Type B pancreatic cell (in vitro differentiated cells): ENCODE measurements around the gene TBPL1. TPM values are rescaled to one million over a fixed set of nuclear protein-coding genes. Genes with fewer than 3 reads are reported as not detected.
"Not testable (repeated sequence)": the region's sequence is repeated elsewhere in the genome, so short reads cannot be mapped to it uniquely, and the experiment has no call there.

Source experiments
- DNase-seq: peaks from one replicate; pipeline ENCODE4 v3.0.0; 2021; ENCODE audit warnings: mixed read lengths; ENCODE audit not compliant: unreplicated experiment; ENCODE audit errors: extremely low spot score
- H3K27ac Mint-ChIP-seq: 2 replicates; pipeline ENCODE4 v1.8.0; 2021; ENCODE audit warnings: mild to moderate bottlenecking, mixed read lengths
- H3K27me3 Mint-ChIP-seq: 2 replicates; pipeline ENCODE4 v1.8.0; 2021; ENCODE audit warnings: mixed read lengths
- H3K36me3 Mint-ChIP-seq: 2 replicates; pipeline ENCODE4 v1.8.0; 2021; ENCODE audit warnings: mixed read lengths
- H3K4me1 Mint-ChIP-seq: one replicate; pipeline ENCODE4 v1.8.0; 2021; ENCODE audit warnings: mixed read lengths; ENCODE audit not compliant: unreplicated experiment
- H3K4me3 Mint-ChIP-seq: 2 replicates; pipeline ENCODE4 v1.8.0; 2021; ENCODE audit warnings: mild to moderate bottlenecking, mixed read lengths
- H3K9me3 Mint-ChIP-seq: 2 replicates; pipeline ENCODE4 v1.8.0; 2021; ENCODE audit warnings: mixed read lengths
- CTCF ChIP-seq: fragments of 200-600 bp; sonication (generic); conservative IDR thresholded peaks from 2 replicates; pipeline ENCODE4 v1.5.0; 2021; ENCODE audit warnings: antibody characterized with exemption, mild to moderate bottlenecking
- total RNA-seq: library from RNA; stranded (reverse); gene quantifications from 2 replicates; pipeline ENCODE4 v1.2.1, GENCODE V29; 2021; ENCODE audit warnings: low replicate concordance

Gene TBPL1
- total RNA-seq, 1 donor from 2014 or later, result 35.5 TPM

- Mint-ChIP-seq H3K4me3 (no peak overlapping the region), H3K4me1 (peaks cover 23% of the 10 kb centered on the region), H3K27me3 (no peaks in the 10 kb centered on the region), H3K36me3 (peaks cover 4% of the 10 kb centered on the region), H3K27ac (no peak overlapping the region), H3K9me3 (no peaks in the 10 kb centered on the region)
- DNase-seq, result no peak
- TF ChIP-seq CTCF, result no peak
Measured at GRCh38 chr6:133966654-133967329, 13.8 kb downstream of the TBPL1 start.

- DNase-seq, result no peak
- TF ChIP-seq CTCF, result no peak
- H3K9me3 Mint-ChIP-seq, result no peaks in the 10 kb centered on the region
- no peaks in the 10 kb centered on the region for H3K27me3 Mint-ChIP-seq
- H3K4me3 Mint-ChIP-seq, result no peak overlapping the region
- H3K27ac Mint-ChIP-seq, result no peak overlapping the region
- peaks cover 18% of the 10 kb centered on the region for H3K4me1 Mint-ChIP-seq
- H3K36me3 Mint-ChIP-seq, result peaks cover 4% of the 10 kb centered on the region
Measured at GRCh38 chr6:133967347-133967746, 14.3 kb downstream of the TBPL1 start.

- peaks cover 15% of the 10 kb centered on the region for H3K4me1 Mint-ChIP-seq
- H3K27me3 Mint-ChIP-seq, H3K27ac Mint-ChIP-seq, DNase-seq, H3K9me3 Mint-ChIP-seq, H3K36me3 Mint-ChIP-seq, H3K4me3 Mint-ChIP-seq: not testable (repeated sequence)
Measured at GRCh38 chr6:133967835-133968234, 14.8 kb downstream of the TBPL1 start.

GRCh38 chr6:133969285-133969920 is 16.4 kb downstream of the TBPL1 start:
- Mint-ChIP-seq H3K36me3 (no peaks in the 10 kb centered on the region), H3K27me3 (no peaks in the 10 kb centered on the region), H3K4me1 (peaks cover 19% of the 10 kb centered on the region), H3K27ac (no peak overlapping the region), H3K9me3 (no peaks in the 10 kb centered on the region), H3K4me3 (no peak overlapping the region)
- DNase-seq, result no peak
- TF ChIP-seq CTCF, result no peak

GRCh38 chr6:133969921-133970295 is 16.9 kb downstream of the TBPL1 start:
- no peaks in the 10 kb centered on the region for H3K27me3 Mint-ChIP-seq
- no peak for TF ChIP-seq CTCF
- no peak for DNase-seq
- no peaks in the 10 kb centered on the region for H3K9me3 Mint-ChIP-seq
- no peaks in the 10 kb centered on the region for H3K36me3 Mint-ChIP-seq
- no peak overlapping the region for H3K27ac Mint-ChIP-seq
- H3K4me3 Mint-ChIP-seq, result no peak overlapping the region
- peaks cover 19% of the 10 kb centered on the region for H3K4me1 Mint-ChIP-seq

- peaks cover 9% of the 10 kb centered on the region for H3K4me1 Mint-ChIP-seq
- no peaks in the 10 kb centered on the region for H3K27me3 Mint-ChIP-seq
- H3K4me3 Mint-ChIP-seq, result no peak overlapping the region
- TF ChIP-seq CTCF, result no peak
- no peaks in the 10 kb centered on the region for H3K9me3 Mint-ChIP-seq
- peaks cover 3% of the 10 kb centered on the region for H3K36me3 Mint-ChIP-seq
- DNase-seq, result no peak
- H3K27ac Mint-ChIP-seq, result no peak overlapping the region
Measured at GRCh38 chr6:133971861-133972260, 18.8 kb downstream of the TBPL1 start.
